Caco-2 (cell line): ENCODE measurements around the gene KRTAP21-3. TPM values are rescaled to one million over a fixed set of nuclear protein-coding genes. Genes with fewer than 3 reads are reported as not detected.

ENCODE experiments used
- BruUV-seq: library from RNA; stranded (reverse); fragments of 400-500 nt; replicated peaks from 2 replicates; lab custom pipeline; 2021; lab: Mats Ljungman, UMichigan
- CTCF ChIA-PET: fragments of 300-600 bp; sonication (Branson Sonifier 250); formaldehyde crosslinking; loops from one replicate; lab custom pipeline; 2022; ENCODE audit warnings: antibody characterized with exemption; lab: Charles Lee
- POLR2A ChIA-PET: fragments of 300-600 bp; sonication (Branson Sonifier 250); formaldehyde crosslinking; loops from one replicate; lab custom pipeline; 2022; ENCODE audit warnings: antibody characterized with exemption; lab: Charles Lee
- DNase-seq, 2 experiments: peaks; one replicate each; pipeline versions ENCODE4 v3.0.0 to v3.0.0-alpha.2; 2020 to 2022
- H3K27me3 ChIP-seq: replicated peaks from 2 replicates; pipeline ENCODE4 v1.6.0; 2011; ENCODE audit warnings: low read length; ENCODE audit not compliant: control insufficient read depth, insufficient read depth
- H3K36me3 ChIP-seq: 2 replicates; pipeline ENCODE4 v1.5.1; 2011; ENCODE audit warnings: low read length; ENCODE audit not compliant: control insufficient read depth, insufficient read depth
- H3K4me1 ChIP-seq: fragments of 250-450 bp; sonication (Bioruptor Pico); 2 replicates; pipeline ENCODE4 v1.5.1; 2020; ENCODE audit warnings: mild to moderate bottlenecking
- H3K4me3 ChIP-seq: 2 replicates; pipeline ENCODE4 v1.5.1; 2011; ENCODE audit warnings: low read depth, mild to moderate bottlenecking, control low read depth, low read length
- H3K9me3 ChIP-seq: fragments of 250-450 bp; sonication (Bioruptor Pico); 2 replicates; pipeline ENCODE4 v1.5.1; 2020; ENCODE audit warnings: mild to moderate bottlenecking, moderate library complexity
- H3K27ac Mint-ChIP-seq: one replicate; pipeline ENCODE4 v1.8.0; 2022; ENCODE audit warnings: mixed read lengths; ENCODE audit not compliant: unreplicated experiment
- H3K27me3 Mint-ChIP-seq: one replicate; pipeline ENCODE4 v1.8.0; 2022; ENCODE audit warnings: mixed read lengths; ENCODE audit not compliant: insufficient read depth, unreplicated experiment
- H3K36me3 Mint-ChIP-seq: one replicate; pipeline ENCODE4 v1.8.0; 2022; ENCODE audit warnings: mild to moderate bottlenecking, mixed read lengths; ENCODE audit not compliant: insufficient read depth, unreplicated experiment
- H3K4me1 Mint-ChIP-seq: one replicate; pipeline ENCODE4 v1.8.0; 2022; ENCODE audit warnings: low read depth, mixed read lengths; ENCODE audit not compliant: unreplicated experiment
- H3K4me3 Mint-ChIP-seq: one replicate; pipeline ENCODE4 v1.8.0; 2022; ENCODE audit warnings: mild to moderate bottlenecking, moderate library complexity, mixed read lengths; ENCODE audit not compliant: unreplicated experiment
- H3K9me3 Mint-ChIP-seq: one replicate; pipeline ENCODE4 v1.8.0; 2022; ENCODE audit warnings: mixed read lengths; ENCODE audit not compliant: unreplicated experiment
- CTCF ChIP-seq, 2 experiments: fragments of 200-600 bp in 1 of 2; IDR thresholded peaks; 1 replicate in 1 of 2; 2 replicates in 1 of 2; pipeline versions ENCODE4 v1.5.1 to v1.8.0; 2011 to 2022; ENCODE audit warnings: antibody characterized with exemption in 1 of 2, control low read depth in 1 of 2, inconsistent platforms in 1 of 2, low read depth in 1 of 2, low read length in 1 of 2, mild to moderate bottlenecking in 1 of 2, moderate library complexity in 1 of 2; ENCODE audit not compliant: insufficient read depth in 1 of 2, severe bottlenecking in 1 of 2, unreplicated experiment in 1 of 2
- intact Hi-C: fragments of 100-400 bp; cut with micrococcal nuclease; formaldehyde crosslinking; loops from one replicate; pipeline ENCODE4 v1.10.0; 2022; ENCODE audit not compliant: unreplicated experiment
- total RNA-seq: library from RNA; stranded (reverse); gene quantifications from 2 replicates; pipeline ENCODE4 v1.2.3, GENCODE V29; 2022

Gene KRTAP21-3
- total RNA-seq, 1 experiment from 2014 or later, result not detected

DNA sequence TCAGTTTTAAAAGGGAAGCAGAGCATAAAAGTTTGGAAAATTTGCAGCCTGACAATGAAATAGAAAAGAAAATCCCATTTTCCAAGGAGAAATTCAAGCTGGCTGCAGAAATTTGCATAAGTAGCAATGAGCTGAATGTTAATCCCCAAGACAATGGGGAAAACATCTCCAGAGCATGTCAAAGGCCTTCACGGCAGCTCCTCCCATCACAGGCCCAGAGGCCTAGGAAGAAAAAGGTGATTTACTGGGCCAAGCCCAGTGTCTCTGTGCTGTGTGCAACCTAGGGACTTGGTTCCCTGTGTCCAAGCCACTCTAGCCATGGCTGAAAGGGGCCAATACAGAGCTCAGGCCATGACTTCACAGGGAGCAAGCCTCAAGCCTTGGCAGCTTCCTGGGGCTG is 49.8 kb downstream of the KRTAP21-3 start:
- H3K4me1 Mint-ChIP-seq, result no peaks in the 10 kb centered on the region
- intact Hi-C loops, result no loop called here
- H3K4me3 Mint-ChIP-seq, result no peak overlapping the region
- TF ChIP-seq CTCF (IDR thresholded peaks at IDR 0.05; ENCODE audit: insufficient read depth in 1 of 2, low read depth in 1 of 2, low read length in 1 of 2, severe bottlenecking in 1 of 2, unreplicated experiment in 1 of 2), result no peak
- Histone ChIP-seq H3K4me1 (no peaks in the 10 kb centered on the region), H3K27me3 (no peaks in the 10 kb centered on the region), H3K9me3 (no peaks in the 10 kb centered on the region), H3K36me3 (no peaks in the 10 kb centered on the region), H3K4me3 (no peak overlapping the region)
- no TSS peak for BruUV-seq
- DNase-seq, result no peak
- no peaks in the 10 kb centered on the region for H3K36me3 Mint-ChIP-seq
- ChIA-PET CTCF (no interaction called here), POLR2A (no interaction called here)
- no peaks in the 10 kb centered on the region for H3K9me3 Mint-ChIP-seq
- H3K27ac Mint-ChIP-seq, result no peak overlapping the region
- peaks cover 13% of the 10 kb centered on the region for H3K27me3 Mint-ChIP-seq

Other genes with a start within 250 kb of the KRTAP21-3 start
- gene KRTAP19-1, start 238.4 kb downstream of the KRTAP21-3 start, total RNA-seq, result not detected in 2 replicates
- gene KRTAP19-2, start 231.3 kb downstream of the KRTAP21-3 start, total RNA-seq, result not detected in 2 replicates
- gene KRTAP19-3, start 226.8 kb downstream of the KRTAP21-3 start, total RNA-seq, result not detected in 2 replicates
- not detected in 2 replicates for gene KRTAP19-4, start 221.6 kb downstream of the KRTAP21-3 start, total RNA-seq
- gene KRTAP19-5, start 216.6 kb downstream of the KRTAP21-3 start, total RNA-seq, result not detected in 2 replicates
- gene KRTAP19-6, start 176.9 kb downstream of the KRTAP21-3 start, total RNA-seq, result not detected in 2 replicates
- gene KRTAP19-7, start 157.5 kb downstream of the KRTAP21-3 start, total RNA-seq, result not detected in 2 replicates
- not detected in 2 replicates for gene KRTAP22-2, start 128.4 kb downstream of the KRTAP21-3 start, total RNA-seq
- gene KRTAP6-3, start 126.3 kb downstream of the KRTAP21-3 start, total RNA-seq, result not detected in 2 replicates
- not detected in 2 replicates for gene KRTAP6-2, start 119.9 kb downstream of the KRTAP21-3 start, total RNA-seq
- not detected in 2 replicates for gene KRTAP22-1, start 117.7 kb downstream of the KRTAP21-3 start, total RNA-seq
- gene KRTAP6-1, start 104.8 kb downstream of the KRTAP21-3 start, total RNA-seq, result not detected in 2 replicates
- not detected in 2 replicates for gene KRTAP20-1, start 102.4 kb downstream of the KRTAP21-3 start, total RNA-seq
- gene KRTAP20-4, start 98.2 kb downstream of the KRTAP21-3 start, total RNA-seq, result not detected in 2 replicates
- gene KRTAP20-2, start 83.6 kb downstream of the KRTAP21-3 start, total RNA-seq, result not detected in 2 replicates
- gene KRTAP20-3, start 75.9 kb downstream of the KRTAP21-3 start, total RNA-seq, result not detected in 2 replicates
- gene KRTAP21-2, start 28.5 kb upstream of the KRTAP21-3 start, total RNA-seq, result not detected in 2 replicates
- gene KRTAP21-1, start 36.7 kb upstream of the KRTAP21-3 start, total RNA-seq, result not detected in 2 replicates
- gene KRTAP8-1, start 94.5 kb upstream of the KRTAP21-3 start, total RNA-seq, result not detected in 2 replicates
- not detected in 2 replicates for gene KRTAP7-1, start 111.0 kb upstream of the KRTAP21-3 start, total RNA-seq
- not detected in 2 replicates for gene KRTAP11-1, start 162.8 kb upstream of the KRTAP21-3 start, total RNA-seq